Stimulated activated CD4-positive, alpha-beta T cell treated with anti-CD3 and anti-CD28 coated beads, Interleukin-12 subunit alpha, Interleukin-12 subunit beta, amount 100 ng/mL, for 48 hours (primary cell): ENCODE data around the gene PCYT1A.

Source experiments
- DNase-seq, 3 donors: peaks; one replicate each; pipeline ENCODE4 v3.0.0-alpha.2; 2020; ENCODE audit warnings: low read depth in 2 of 3, low spot score in 1 of 3

PCYT1A gene

DNA sequence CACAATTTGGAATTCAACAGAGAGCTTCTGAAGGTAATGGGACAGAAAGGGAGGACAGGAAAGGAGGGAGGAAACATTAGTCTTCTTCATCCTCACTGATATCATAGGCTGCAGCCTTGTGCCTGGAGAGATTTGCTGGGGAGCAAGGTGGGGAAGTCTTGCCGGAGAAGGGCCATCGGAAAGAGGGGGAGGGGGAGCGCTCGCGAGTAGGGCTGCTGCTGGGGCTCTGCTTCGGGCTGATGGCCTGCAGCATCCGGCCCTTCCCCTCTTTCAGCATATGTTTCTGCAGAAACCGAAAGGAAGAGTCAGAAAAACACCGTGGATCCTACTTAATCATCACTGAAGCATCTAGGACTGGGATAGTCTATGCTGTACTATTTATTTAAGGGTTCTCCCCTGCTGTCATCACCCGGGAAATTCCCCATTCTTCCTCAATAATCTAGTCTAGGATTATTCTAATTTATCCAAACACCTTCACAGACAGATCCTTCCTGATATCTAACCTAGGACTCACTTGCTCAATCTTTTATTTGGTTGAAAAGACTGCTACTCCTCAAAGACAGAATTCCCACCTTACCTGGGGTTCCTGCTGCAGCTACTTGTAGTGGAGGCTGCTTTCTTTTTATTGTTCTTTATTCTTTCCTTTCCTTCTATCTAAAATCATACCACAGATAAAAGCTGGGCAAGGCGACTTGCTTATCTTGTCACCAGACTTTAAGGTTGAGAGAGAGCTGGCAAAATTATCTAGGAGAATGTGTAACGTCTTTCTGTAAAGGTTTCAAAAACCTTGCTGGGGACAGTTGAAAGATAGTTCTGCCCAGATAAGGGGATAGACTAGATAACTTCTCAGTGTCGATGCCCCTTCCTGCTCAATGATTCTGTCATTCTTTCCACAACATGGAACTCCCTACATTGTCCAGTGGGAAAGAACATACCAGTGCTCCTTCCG is 48.6 kb downstream of the PCYT1A start:
- DNase-seq, result no peak

- DNase-seq, result no peak
These were observed 50.3 kb downstream of the PCYT1A start for GRCh38 chr3:196237203-196237602.

GRCh38 chr3:196236223-196236622 is 51.3 kb downstream of the PCYT1A start:
- no peak for DNase-seq

DNA sequence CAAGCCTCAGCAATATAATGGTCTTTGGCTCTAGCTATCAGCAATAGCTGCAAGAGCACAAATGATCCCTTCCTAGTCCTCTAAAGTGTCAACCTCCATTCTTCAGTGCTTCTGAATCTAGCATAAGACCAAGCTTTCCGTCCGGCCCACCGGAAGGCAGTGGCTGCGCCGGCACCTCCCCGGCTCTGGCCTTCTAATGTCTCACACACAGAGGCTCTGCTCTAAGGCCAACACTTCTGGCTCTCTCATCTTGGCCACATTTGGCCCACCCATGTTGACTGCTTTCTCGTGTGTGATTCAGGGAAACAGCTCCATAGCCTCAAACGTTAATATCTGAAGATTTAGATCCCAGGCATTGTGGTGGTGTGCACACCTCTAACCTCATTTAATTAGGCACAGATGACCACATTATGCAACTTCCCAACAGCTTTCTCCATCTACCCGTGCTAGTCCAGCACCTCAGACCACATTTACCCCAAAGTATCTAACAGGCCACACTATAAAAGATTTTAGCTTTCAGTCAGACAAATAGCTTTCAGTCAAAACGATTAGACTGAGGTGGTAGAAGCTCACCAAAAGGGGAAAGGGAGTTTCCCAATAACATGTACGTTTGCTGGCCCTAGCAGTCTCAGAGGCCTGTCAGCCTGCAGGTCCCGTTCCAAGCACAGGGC is 51.9 kb downstream of the PCYT1A start:
- no peak for DNase-seq

DNA sequence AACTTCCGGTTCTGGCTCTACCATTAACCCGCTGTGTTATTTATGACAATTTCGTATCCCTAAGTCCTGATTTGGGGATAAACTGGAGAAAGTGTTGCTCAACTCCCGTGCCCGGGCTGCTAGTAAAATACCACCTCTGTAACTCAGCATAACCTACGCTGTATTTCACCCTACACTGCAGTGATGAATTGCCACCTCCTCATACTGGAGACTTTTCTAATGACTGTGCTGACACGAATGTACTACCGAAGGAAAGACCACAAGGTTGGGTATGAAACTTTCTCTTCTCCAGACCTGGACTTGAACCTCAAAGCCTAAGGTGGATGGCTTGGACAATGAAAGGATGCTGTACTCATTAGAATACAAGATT is 54.7 kb downstream of the PCYT1A start:
- DNase-seq, result no peak

DNA sequence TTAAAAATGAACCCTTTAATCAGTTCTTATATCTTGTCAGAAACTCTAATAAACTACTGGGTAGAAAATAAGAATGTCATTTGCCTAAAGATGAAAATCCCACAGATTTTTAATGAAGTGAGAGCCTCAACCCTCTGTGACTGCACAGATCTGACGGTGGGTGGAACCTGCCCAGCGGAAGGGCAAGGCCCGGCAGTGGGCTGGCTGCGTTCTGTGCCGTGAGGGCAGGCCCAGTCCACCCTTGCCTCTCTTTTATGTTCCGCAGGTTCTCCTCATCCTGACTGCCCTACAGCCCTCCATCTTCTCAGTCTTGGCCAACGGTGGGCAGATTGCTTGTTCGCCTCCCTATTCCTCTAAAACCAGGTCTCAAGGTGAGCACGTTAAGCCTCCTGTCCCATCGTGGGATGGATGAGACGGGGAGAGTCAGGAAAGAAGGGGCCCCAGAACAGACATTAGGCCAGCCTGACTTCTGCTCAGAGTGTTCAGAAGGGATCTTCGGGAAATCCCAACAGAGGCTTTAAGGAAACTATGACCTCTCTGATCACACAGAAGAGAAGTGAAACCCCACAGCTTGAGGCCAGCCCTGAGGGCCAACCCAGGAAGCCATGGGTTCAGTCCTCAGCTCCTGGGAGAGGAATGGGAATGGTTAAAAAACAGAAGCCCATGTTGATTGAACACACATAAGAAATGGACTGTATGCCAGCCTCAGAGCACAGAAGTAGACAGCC is 55.2 kb downstream of the PCYT1A start:
- DNase-seq, result no peak

- DNase-seq, result no peak
These were observed 59.7 kb downstream of the PCYT1A start for GRCh38 chr3:196227629-196228493.

DNA sequence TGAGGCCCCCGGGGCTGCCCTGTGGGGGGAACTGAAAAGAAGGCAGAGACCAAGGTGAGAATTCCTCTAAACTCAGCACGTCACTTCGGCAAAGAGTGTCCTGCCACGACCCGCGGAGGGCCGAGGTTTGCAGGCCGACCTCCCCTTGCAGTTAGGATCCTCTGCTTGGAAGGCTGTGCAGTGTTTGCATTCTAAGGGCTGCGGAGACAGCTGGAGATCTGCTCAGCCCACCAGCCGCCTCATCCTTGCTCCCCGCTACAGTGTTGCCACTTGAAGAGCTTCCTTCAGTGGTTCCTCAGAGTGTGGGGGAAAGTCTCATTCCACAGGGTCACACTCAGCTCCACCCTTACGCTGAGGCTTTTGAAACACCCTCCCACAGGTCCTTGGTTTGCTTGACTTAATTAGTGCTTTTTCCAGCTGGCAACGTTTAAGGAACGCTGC is 60.4 kb downstream of the PCYT1A start:
- DNase-seq, result no peak

- no peak for DNase-seq
These were observed 61.7 kb downstream of the PCYT1A start for GRCh38 chr3:196225763-196226364.

DNA sequence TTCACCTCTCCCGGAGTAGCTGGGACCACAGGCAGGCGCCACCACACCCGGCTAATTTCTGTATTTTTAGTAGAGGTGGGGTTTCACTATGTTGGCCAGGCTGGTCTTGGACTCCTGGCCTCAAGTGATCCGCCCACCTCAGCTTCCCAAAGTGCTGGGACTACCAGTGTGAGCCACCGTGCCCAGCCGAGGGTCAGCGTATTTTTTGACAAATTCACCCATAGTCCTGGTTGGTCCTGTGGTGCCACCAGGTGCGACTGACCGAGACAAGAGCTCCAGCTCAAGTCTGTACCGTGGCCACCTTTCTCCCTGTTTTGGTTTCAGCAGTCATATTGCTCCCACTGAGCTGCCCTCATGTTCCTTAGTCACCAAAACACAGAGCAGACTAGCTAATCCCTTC is 62.4 kb downstream of the PCYT1A start:
- DNase-seq, result no peak

DNA sequence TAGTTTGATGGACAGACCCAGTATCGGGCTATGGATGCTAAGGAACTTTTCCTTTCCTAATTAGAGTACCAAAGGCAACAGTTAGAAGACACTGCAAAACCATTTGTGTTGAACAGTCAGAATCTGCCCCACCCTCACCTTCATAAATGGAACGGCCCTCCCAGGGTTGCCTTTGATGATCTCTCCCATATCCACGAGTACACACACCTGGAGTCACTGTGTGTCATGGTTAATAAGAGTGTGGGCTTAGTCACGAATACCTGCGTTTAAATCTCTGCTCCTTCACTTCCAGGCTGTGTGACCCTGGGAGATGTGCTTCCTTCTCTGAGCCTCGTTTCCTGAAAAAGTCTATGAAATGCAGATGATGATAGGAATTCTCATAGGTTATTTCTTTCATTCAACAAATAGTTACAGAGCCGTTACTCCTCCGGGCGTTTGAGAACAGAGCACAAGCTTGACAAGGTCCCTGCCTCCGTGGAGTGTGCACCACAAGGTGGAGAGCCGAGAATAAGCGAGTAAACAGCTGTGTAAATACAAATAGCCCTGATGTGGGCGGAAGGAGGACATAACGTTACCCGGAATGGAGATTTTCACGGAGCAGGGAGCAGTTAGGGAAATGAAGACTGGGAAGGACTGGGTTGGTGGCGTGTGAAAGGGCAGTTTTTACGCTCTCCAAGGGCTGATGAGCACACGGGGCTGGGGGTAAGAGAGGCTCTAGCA is 64.5 kb downstream of the PCYT1A start:
- no peak for DNase-seq

DNA sequence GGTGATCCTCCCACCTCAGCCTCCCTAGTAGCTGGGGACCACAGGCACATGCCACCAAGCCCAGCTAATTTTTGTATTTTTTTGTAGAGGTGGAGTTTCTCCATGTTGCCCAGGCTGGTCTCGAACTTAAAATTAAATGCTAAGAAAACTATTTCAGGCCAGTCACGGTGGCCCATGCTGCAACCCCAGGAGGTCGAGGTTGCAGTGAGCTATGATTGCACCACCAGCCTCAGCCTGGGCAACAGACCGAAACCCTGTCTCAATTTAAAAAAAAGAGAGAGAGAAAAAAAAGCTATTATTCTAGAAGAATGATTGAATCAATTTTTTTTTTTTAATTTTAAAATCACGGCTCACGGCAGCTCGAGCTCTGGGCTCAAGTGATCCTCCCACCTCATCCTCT is 66.5 kb downstream of the PCYT1A start:
- no peak for DNase-seq

DNA sequence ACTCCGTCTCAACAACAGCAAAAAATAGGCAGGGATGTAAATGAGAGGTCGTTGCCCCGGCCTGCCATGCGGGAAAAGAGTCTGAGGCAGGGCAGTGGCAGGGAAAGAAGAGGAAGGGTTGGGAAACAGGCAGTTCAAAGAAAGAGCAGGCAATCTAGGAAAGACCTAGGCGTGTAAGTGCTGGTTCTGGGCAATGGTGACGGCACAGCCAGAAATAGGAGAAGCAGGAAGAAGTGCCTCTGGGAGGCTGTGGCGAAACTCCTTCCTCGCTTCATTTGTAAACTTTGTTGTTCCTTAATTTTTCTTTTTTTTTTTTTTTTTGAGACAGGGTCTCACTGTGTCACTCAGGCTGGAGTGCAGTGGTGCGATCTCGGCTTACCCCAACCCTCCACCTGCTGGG is 66.9 kb downstream of the PCYT1A start:
- DNase-seq, result no peak

DNA sequence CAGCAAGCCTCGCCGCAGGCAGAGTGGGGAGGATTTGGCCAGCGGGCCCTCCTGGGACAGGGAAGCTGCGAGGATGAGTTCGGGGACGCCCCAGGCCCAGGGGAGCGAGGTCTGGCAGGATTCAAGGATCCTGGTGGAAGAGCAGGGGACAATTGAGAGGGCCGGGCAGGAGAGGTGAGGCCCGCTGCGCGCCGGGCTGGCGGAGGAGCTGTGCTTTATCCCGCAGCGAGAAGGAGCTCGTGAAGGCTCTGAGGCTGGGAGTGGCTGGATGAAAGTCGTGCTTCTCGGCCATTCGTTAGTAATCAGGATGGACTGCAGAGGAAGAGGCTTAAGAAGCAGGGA is 67.6 kb downstream of the PCYT1A start:
- no peak for DNase-seq

GRCh38 chr3:196219194-196219969 is 68.1 kb downstream of the PCYT1A start:
- DNase-seq, result peak; percentile 46 to 61 (median 47)

DNA sequence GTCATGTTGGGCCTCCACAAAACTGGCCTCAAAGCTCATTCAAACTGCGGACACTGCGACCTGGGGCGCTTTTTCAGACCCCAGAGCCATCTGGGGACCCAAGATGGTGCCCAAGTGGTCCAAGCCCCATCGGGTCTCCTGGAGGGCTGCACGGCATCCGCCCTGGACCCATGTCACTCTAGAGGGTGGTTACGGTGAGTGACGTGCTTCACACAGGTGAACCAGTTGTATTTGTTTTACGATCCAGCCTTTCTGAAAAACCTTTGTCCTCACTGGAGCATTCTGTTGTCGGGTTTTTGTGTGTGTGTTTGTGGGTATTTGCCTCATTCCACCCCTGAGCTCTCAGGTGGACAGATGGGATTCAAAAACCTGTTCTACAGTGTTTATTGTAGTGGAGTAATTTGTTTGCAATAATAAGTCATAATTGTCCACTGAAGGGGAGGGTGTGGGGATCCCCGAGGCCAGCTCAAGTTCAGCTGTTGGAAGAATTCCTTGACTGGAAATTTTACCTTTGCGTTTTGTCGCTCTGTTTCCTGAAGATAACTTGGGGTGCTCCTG is 69.3 kb downstream of the PCYT1A start:
- DNase-seq, result no peak

GRCh38 chr3:196217307-196218154 is 70.0 kb downstream of the PCYT1A start:
- DNase-seq, result no peak

- no peak for DNase-seq
These were observed 70.8 kb downstream of the PCYT1A start for GRCh38 chr3:196216681-196217211.
